ENCODE measurements around the gene PSMC3IP. TPM values are rescaled to one million over a fixed set of nuclear protein-coding genes. Genes with fewer than 3 reads are reported as not detected.

Gene PSMC3IP
- total and polyA plus RNA-seq, 7 donors: 0.26 to 13.3 (median 3.3) TPM

GRCh38 chr17:42598905-42599304 is 21.4 kb upstream of the PSMC3IP start:
- Histone ChIP-seq H3K36me3 (ENCODE audit: insufficient read depth in 1 of 2, low read depth in 1 of 2) (peaks cover 3 to 35% of the 10 kb centered on the region in 2 donors), H3K27ac (peak overlapping the region; percentile 26), H3K27me3 (ENCODE audit: insufficient read depth in 3 of 3, low read length in 2 of 3) (no peaks in the 10 kb centered on the region), H3K4me3 (no peak overlapping the region), H3K4me1 (peaks cover 20% of the 10 kb centered on the region), H3K9me3 (no peaks in the 10 kb centered on the region)
- no peak for TF ChIP-seq CTCF (IDR thresholded peaks at IDR 0.05)
- ATAC-seq: peak; percentile 44 to 86 (median 64)
- 4 to 15% (median 11%) methylated on average over 2 of the region's 2 CpGs for WGBS, 3 donors
- DNase-seq: no peak
- intact Hi-C loops (cut with DNase I): no loop called here

- H3K36me3 ChIP-seq (ENCODE audit: insufficient read depth in 1 of 2, low read depth in 1 of 2): peaks cover 0 to 46% of the 10 kb centered on the region in 2 donors
- ATAC-seq: no peak
- H3K27me3 ChIP-seq (ENCODE audit: insufficient read depth in 3 of 3, low read length in 2 of 3): no peaks in the 10 kb centered on the region
- intact Hi-C loops (cut with DNase I): no loop called here
- no peaks in the 10 kb centered on the region for H3K9me3 ChIP-seq
- DNase-seq: no peak
- 73 to 81% (median 78%) methylated on average over 3 of the region's 3 CpGs for WGBS, 3 donors
- no peak overlapping the region for H3K27ac ChIP-seq
- H3K4me3 ChIP-seq: no peak overlapping the region
- H3K4me1 ChIP-seq: peaks cover 20% of the 10 kb centered on the region
- no peak for TF ChIP-seq CTCF (IDR thresholded peaks at IDR 0.05)
Observed at GRCh38 chr17:42596386-42596785, 18.9 kb upstream of the PSMC3IP start.

GRCh38 chr17:42591411-42591810 is 13.9 kb upstream of the PSMC3IP start:
- WGBS, 3 donors: 92 to 94% (median 93%) methylated on average over 9 of the region's 9 CpGs
- H3K9me3 ChIP-seq: no peaks in the 10 kb centered on the region
- H3K4me3 ChIP-seq: no peak overlapping the region
- ATAC-seq (no peak), DNase-seq (no peak)
- H3K36me3 ChIP-seq (ENCODE audit: insufficient read depth in 1 of 2, low read depth in 1 of 2): peaks cover 7 to 91% of the 10 kb centered on the region in 2 donors
- no peak overlapping the region for H3K27ac ChIP-seq
- intact Hi-C loops (cut with DNase I): no loop called here
- H3K27me3 ChIP-seq (ENCODE audit: insufficient read depth in 3 of 3, low read length in 2 of 3): no peaks in the 10 kb centered on the region
- no peaks in the 10 kb centered on the region for H3K4me1 ChIP-seq
- TF ChIP-seq CTCF (IDR thresholded peaks at IDR 0.05): no peak

GRCh38 chr17:42590886-42591285 is 13.4 kb upstream of the PSMC3IP start:
- 94 to 97% (median 95%) methylated on average over 2 of the region's 2 CpGs for WGBS, 3 donors
- H3K27me3 ChIP-seq (ENCODE audit: insufficient read depth in 3 of 3, low read length in 2 of 3): no peaks in the 10 kb centered on the region
- TF ChIP-seq CTCF (IDR thresholded peaks at IDR 0.05): no peak
- intact Hi-C loops (cut with DNase I): no loop called here
- DNase-seq (no peak), ATAC-seq (no peak)
- no peak overlapping the region for H3K27ac ChIP-seq
- H3K36me3 ChIP-seq (ENCODE audit: insufficient read depth in 1 of 2, low read depth in 1 of 2): peaks cover 9 to 91% of the 10 kb centered on the region in 2 donors
- no peak overlapping the region for H3K4me3 ChIP-seq
- H3K9me3 ChIP-seq: no peaks in the 10 kb centered on the region
- H3K4me1 ChIP-seq: no peaks in the 10 kb centered on the region

GRCh38 chr17:42586514-42587230 is 9.1 kb upstream of the PSMC3IP start:
- Histone ChIP-seq H3K27ac (peak overlapping the region; percentile 27), H3K4me1 (no peaks in the 10 kb centered on the region), H3K9me3 (no peaks in the 10 kb centered on the region), H3K4me3 (no peak overlapping the region), H3K27me3 (ENCODE audit: insufficient read depth in 3 of 3, low read length in 2 of 3) (no peaks in the 10 kb centered on the region), H3K36me3 (ENCODE audit: insufficient read depth in 1 of 2, low read depth in 1 of 2) (peaks cover 17 to 100% of the 10 kb centered on the region in 2 donors)
- no peak for TF ChIP-seq CTCF (IDR thresholded peaks at IDR 0.05)
- 67 to 85% (median 71%) methylated on average over 7 of the region's 7 CpGs for WGBS, 3 donors
- DNase-seq: no peak
- intact Hi-C loops (cut with DNase I): no loop called here
- peak in 1 of 4 donors; percentile 8 for ATAC-seq
